IMR-90 (cell line): Measurements from ENCODE around the gene AJM1. TPM values are rescaled to one million over a fixed set of nuclear protein-coding genes. Genes with fewer than 3 reads are reported as not detected.

ENCODE experiments used
- ATAC-seq: fragments of 200-7000 bp; cut with Tn5 transposase; 2 replicates; pipeline ENCODE4 v1.9.1; 2020; ENCODE audit warnings: low read depth, mild to moderate bottlenecking, moderate library complexity
- BruUV-seq: library from RNA; stranded (reverse); fragments of 400-500 nt; replicated peaks from 2 replicates; lab custom pipeline; 2021; lab: Mats Ljungman, UMichigan
- CTCF ChIA-PET: fragments of 300-600 bp; formaldehyde crosslinking; extraction: SDS; loops from one replicate; lab custom pipeline; 2021; ENCODE audit warnings: antibody characterized with exemption; lab: Yijun Ruan, JAX
- POLR2A ChIA-PET: fragments of 300-600 bp; sonication (Branson Sonifier 250); formaldehyde crosslinking; loops from one replicate; lab custom pipeline; 2022; ENCODE audit warnings: antibody characterized with exemption; ENCODE audit not compliant: unreplicated experiment; lab: Charles Lee
- DNase-seq: peaks from one replicate; pipeline ENCODE4 v3.0.0; 2013
- H2AFZ ChIP-seq: replicated peaks from 2 replicates; pipeline ENCODE3; 2013; ENCODE audit warnings: low read length, mild to moderate bottlenecking; ENCODE audit not compliant: poor library complexity
- H2AK5ac ChIP-seq: 2 replicates; pipeline ENCODE4 v1.6.1; 2013; ENCODE audit warnings: low read depth, low read length, inconsistent platforms
- H2AK9ac ChIP-seq: replicated peaks from 2 replicates; pipeline ENCODE3; 2013; ENCODE audit warnings: mild to moderate bottlenecking, low read depth, low read length, moderate library complexity; ENCODE audit not compliant: poor library complexity
- H2BK120ac ChIP-seq: 2 replicates; pipeline ENCODE4 v1.6.1; 2013; ENCODE audit warnings: low read depth, low read length, inconsistent platforms
- H2BK15ac ChIP-seq: 3 replicates; pipeline ENCODE4 v1.6.1; 2013; ENCODE audit warnings: low read depth, low read length, inconsistent platforms
- H2BK20ac ChIP-seq: 2 replicates; pipeline ENCODE4 v1.6.1; 2013; ENCODE audit warnings: low read depth, mild to moderate bottlenecking, inconsistent platforms, low read length, moderate library complexity
- H2BK5ac ChIP-seq: 2 replicates; pipeline ENCODE4 v1.6.1; 2013; ENCODE audit warnings: mild to moderate bottlenecking, low read depth, low read length, inconsistent platforms; ENCODE audit not compliant: poor library complexity, severe bottlenecking
- H3K14ac ChIP-seq: replicated peaks from 2 replicates; pipeline ENCODE4 v1.6.1; 2013; ENCODE audit warnings: low read depth, low read length, inconsistent platforms
- H3K18ac ChIP-seq: 2 replicates; pipeline ENCODE4 v1.6.1; 2013; ENCODE audit warnings: low read depth, low read length, control low read depth
- H3K23ac ChIP-seq: 2 replicates; pipeline ENCODE4 v1.6.1; 2013; ENCODE audit warnings: low read depth, low read length, inconsistent platforms
- H3K27ac ChIP-seq: 2 replicates; pipeline ENCODE4 v1.5.1; 2013; ENCODE audit warnings: mild to moderate bottlenecking, control low read depth, low read length; ENCODE audit not compliant: insufficient read depth
- H3K27me3 ChIP-seq: 2 replicates; pipeline ENCODE4 v1.6.1; 2013; ENCODE audit warnings: low read length; ENCODE audit not compliant: control insufficient read depth, insufficient read depth
- H3K36me3 ChIP-seq: 2 replicates; pipeline ENCODE4 v1.6.1; 2013; ENCODE audit warnings: low read length, mixed read lengths; ENCODE audit not compliant: control insufficient read depth, insufficient read depth
- H3K4ac ChIP-seq: 2 replicates; pipeline ENCODE4 v1.6.1; 2013; ENCODE audit warnings: low read depth, low read length, inconsistent platforms
- H3K4me1 ChIP-seq: 2 replicates; pipeline ENCODE4 v1.6.1; 2013; ENCODE audit warnings: low read length, mixed read lengths; ENCODE audit not compliant: control insufficient read depth, insufficient read depth
- H3K4me2 ChIP-seq: 2 replicates; pipeline ENCODE4 v1.6.1; 2013; ENCODE audit warnings: low read depth, mild to moderate bottlenecking, control low read depth, low read length, moderate library complexity
- H3K4me3 ChIP-seq: 2 replicates; pipeline ENCODE4 v1.5.1; 2013; ENCODE audit warnings: low read depth, mild to moderate bottlenecking, control low read depth, low read length, moderate library complexity; ENCODE audit not compliant: insufficient read depth
- H3K56ac ChIP-seq: 2 replicates; pipeline ENCODE4 v1.6.1; 2013; ENCODE audit warnings: low read length, inconsistent platforms; ENCODE audit not compliant: insufficient read depth; ENCODE audit errors: extremely low read depth
- H3K79me1 ChIP-seq, 2 experiments: 2 replicates each; pipeline ENCODE4 v1.6.1; 2013; ENCODE audit warnings: low read length in 2 of 2, inconsistent platforms in 1 of 2, low read depth in 1 of 2
- H3K9ac ChIP-seq: 2 replicates; pipeline ENCODE4 v1.6.1; 2013; ENCODE audit warnings: low read depth, low read length, control low read depth
- H3K9me1 ChIP-seq: 2 replicates; pipeline ENCODE4 v1.6.1; 2013; ENCODE audit warnings: low read length, inconsistent platforms; ENCODE audit not compliant: insufficient read depth
- H3K9me3 ChIP-seq: 2 replicates; pipeline ENCODE4 v1.6.1; 2013; ENCODE audit warnings: low read length; ENCODE audit not compliant: control insufficient read depth, insufficient read depth
- H4K20me1 ChIP-seq: 2 replicates; pipeline ENCODE4 v1.6.1; 2013; ENCODE audit warnings: low read length, inconsistent platforms; ENCODE audit not compliant: insufficient read depth
- H4K5ac ChIP-seq: 2 replicates; pipeline ENCODE4 v1.6.1; 2013; ENCODE audit warnings: mild to moderate bottlenecking, low read depth, low read length, control low read depth
- H4K8ac ChIP-seq, 2 experiments: 2 replicates each; pipeline ENCODE4 v1.6.1; 2013; ENCODE audit warnings: low read depth in 2 of 2, low read length in 2 of 2, control low read depth in 1 of 2, inconsistent platforms in 1 of 2
- H4K91ac ChIP-seq: 2 replicates; pipeline ENCODE4 v1.6.1; 2013; ENCODE audit warnings: low read depth, low read length, inconsistent platforms; ENCODE audit not compliant: insufficient read depth
- BHLHE40 ChIP-seq: fragments of 150-350 bp; IDR thresholded peaks from 2 replicates; pipeline ENCODE4 v1.6.1; 2016; ENCODE audit warnings: mild to moderate bottlenecking, low read depth, low read length
- CEBPB ChIP-seq: IDR thresholded peaks from 2 replicates; pipeline ENCODE4 v1.6.1; 2012; ENCODE audit warnings: low read depth, low read length, improper control_type of control experiment
- CHD1 ChIP-seq: IDR thresholded peaks from 2 replicates; pipeline ENCODE4 v1.6.1; 2012; ENCODE audit warnings: low read depth, low read length, improper control_type of control experiment
- ELK1 ChIP-seq: fragments of 150-350 bp; IDR thresholded peaks from 2 replicates; pipeline ENCODE4 v1.6.1; 2016; ENCODE audit warnings: low read depth, mild to moderate bottlenecking, low read length, moderate library complexity, borderline replicate concordance
- FOS ChIP-seq: fragments of 150-350 bp; IDR thresholded peaks from 2 replicates; pipeline ENCODE4 v1.6.1; 2016; ENCODE audit warnings: low read depth, low read length
- MAFK ChIP-seq: IDR thresholded peaks from 2 replicates; pipeline ENCODE4 v1.6.1; 2012; ENCODE audit warnings: low read depth, low read length, improper control_type of control experiment
- MAZ ChIP-seq: IDR thresholded peaks from 2 replicates; pipeline ENCODE4 v1.6.1; 2012; ENCODE audit warnings: low read depth, mild to moderate bottlenecking, low read length, improper control_type of control experiment, moderate library complexity, borderline replicate concordance
- MXI1 ChIP-seq: IDR thresholded peaks from 2 replicates; pipeline ENCODE4 v1.6.1; 2012; ENCODE audit warnings: low read depth, mild to moderate bottlenecking, low read length, moderate library complexity, borderline replicate concordance
- NFE2L2 ChIP-seq: fragments of 150-350 bp; IDR thresholded peaks from 2 replicates; pipeline ENCODE4 v1.6.1; 2016; ENCODE audit warnings: low read depth, mild to moderate bottlenecking, low read length
- POLR2A ChIP-seq: IDR thresholded peaks from 2 replicates; pipeline ENCODE4 v1.6.1; 2012; ENCODE audit warnings: mild to moderate bottlenecking, low read depth, low read length
- RAD21 ChIP-seq: IDR thresholded peaks from 2 replicates; pipeline ENCODE4 v1.6.1; 2012; ENCODE audit warnings: low read length, improper control_type of control experiment
- RCOR1 ChIP-seq: IDR thresholded peaks from 2 replicates; pipeline ENCODE4 v1.6.1; 2012; ENCODE audit warnings: mild to moderate bottlenecking, low read length, improper control_type of control experiment; ENCODE audit not compliant: insufficient replicate concordance
- RFX5 ChIP-seq: IDR thresholded peaks from 2 replicates; pipeline ENCODE4 v1.8.0; 2012; ENCODE audit warnings: low read depth, mild to moderate bottlenecking, low read length, moderate library complexity
- SMC3 ChIP-seq: fragments of 150-350 bp; IDR thresholded peaks from 2 replicates; pipeline ENCODE4 v1.6.1; 2016; ENCODE audit warnings: low read depth, mild to moderate bottlenecking, antibody characterized with exemption, low read length, moderate library complexity
- WGBS, 2 experiments: methylation state at CpG; one replicate each; pipeline versions ENCODE4 v1.1.5 to v1.1.7; 2013; ENCODE audit warnings: missing lambda C conversion rate in 2 of 2; ENCODE audit not compliant: insufficient read length in 1 of 2; ENCODE audit errors: extremely low coverage in 2 of 2; 5-methylcytosine and 5-hydroxymethylcytosine counted together
- dilution Hi-C: fragments of 300-500 bp; cut with HindIII; formaldehyde crosslinking; loops from one replicate; pipeline ENCODE4 v1.14.3; 2018; ENCODE audit warnings: low sequenced_read_pairs; ENCODE audit not compliant: unreplicated experiment
- in situ Hi-C: fragments of 300-500 bp; cut with MboI; formaldehyde crosslinking; loops from 3 replicates; pipeline ENCODE4 v1.14.3; 2019; ENCODE audit warnings: low sequenced_read_pairs, inconsistent platforms, mixed read lengths
- intact Hi-C: fragments of 100-400 bp; cut with micrococcal nuclease; formaldehyde crosslinking; loops from 2 replicates; pipeline ENCODE4 v1.10.0; 2022
- polyA plus RNA-seq, 3 experiments: library from polyadenylated mRNA; depleted of rRNA; stranded (reverse); fragments of >200 nt; gene quantifications; 2 replicates each; pipeline ENCODE4 v1.2.3, GENCODE V29; 2012; ENCODE audit warnings: low replicate concordance in 1 of 3
- total RNA-seq: library from RNA; depleted of rRNA; stranded (reverse); fragments of >200 nt; gene quantifications from 2 replicates; pipeline ENCODE4 v1.2.3, GENCODE V29; 2012
- TF ChIP-seq, protein P1 (sequence below): conservative IDR thresholded peaks from 2 replicates; pipeline ENCODE4 v1.5.1; 2012; ENCODE audit warnings: mild to moderate bottlenecking, low read depth, low read length, improper control_type of control experiment
- TF ChIP-seq, protein P2 (sequence below): fragments of 150-350 bp; IDR thresholded peaks from 2 replicates; pipeline ENCODE4 v1.6.1; 2017; ENCODE audit warnings: mild to moderate bottlenecking, antibody characterized with exemption, low read length, low read depth

The AJM1 gene
- total and polyA plus RNA-seq, 2 of the 4 experiments (the other 2 are of a cell fraction) = 0.18 to 1.5 TPM

GRCh38 chr9:136865768-136866103, 23.5 kb downstream of the AJM1 start:
- TF ChIP-seq, protein P1, sequence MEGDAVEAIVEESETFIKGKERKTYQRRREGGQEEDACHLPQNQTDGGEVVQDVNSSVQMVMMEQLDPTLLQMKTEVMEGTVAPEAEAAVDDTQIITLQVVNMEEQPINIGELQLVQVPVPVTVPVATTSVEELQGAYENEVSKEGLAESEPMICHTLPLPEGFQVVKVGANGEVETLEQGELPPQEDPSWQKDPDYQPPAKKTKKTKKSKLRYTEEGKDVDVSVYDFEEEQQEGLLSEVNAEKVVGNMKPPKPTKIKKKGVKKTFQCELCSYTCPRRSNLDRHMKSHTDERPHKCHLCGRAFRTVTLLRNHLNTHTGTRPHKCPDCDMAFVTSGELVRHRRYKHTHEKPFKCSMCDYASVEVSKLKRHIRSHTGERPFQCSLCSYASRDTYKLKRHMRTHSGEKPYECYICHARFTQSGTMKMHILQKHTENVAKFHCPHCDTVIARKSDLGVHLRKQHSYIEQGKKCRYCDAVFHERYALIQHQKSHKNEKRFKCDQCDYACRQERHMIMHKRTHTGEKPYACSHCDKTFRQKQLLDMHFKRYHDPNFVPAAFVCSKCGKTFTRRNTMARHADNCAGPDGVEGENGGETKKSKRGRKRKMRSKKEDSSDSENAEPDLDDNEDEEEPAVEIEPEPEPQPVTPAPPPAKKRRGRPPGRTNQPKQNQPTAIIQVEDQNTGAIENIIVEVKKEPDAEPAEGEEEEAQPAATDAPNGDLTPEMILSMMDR = no peak
- no peak for TF ChIP-seq RFX5
- TF ChIP-seq CEBPB = no peak
- no peak for TF ChIP-seq MXI1
- no peak; the same call in 1 of the 2 replicates for TF ChIP-seq POLR2A
- TF ChIP-seq CHD1 = no peak
- TF ChIP-seq, protein P2, sequence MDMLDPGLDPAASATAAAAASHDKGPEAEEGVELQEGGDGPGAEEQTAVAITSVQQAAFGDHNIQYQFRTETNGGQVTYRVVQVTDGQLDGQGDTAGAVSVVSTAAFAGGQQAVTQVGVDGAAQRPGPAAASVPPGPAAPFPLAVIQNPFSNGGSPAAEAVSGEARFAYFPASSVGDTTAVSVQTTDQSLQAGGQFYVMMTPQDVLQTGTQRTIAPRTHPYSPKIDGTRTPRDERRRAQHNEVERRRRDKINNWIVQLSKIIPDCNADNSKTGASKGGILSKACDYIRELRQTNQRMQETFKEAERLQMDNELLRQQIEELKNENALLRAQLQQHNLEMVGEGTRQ = no peak
- TF ChIP-seq NFE2L2 = no peak
- TF ChIP-seq ELK1 = no peak
- no peak for TF ChIP-seq RCOR1
- no peak for TF ChIP-seq SMC3
- no peak for TF ChIP-seq BHLHE40
- no peak for TF ChIP-seq MAZ
- TF ChIP-seq RAD21 = no peak
- no peak for TF ChIP-seq MAFK
- no peak for TF ChIP-seq FOS
- dilution Hi-C loops (no loop called here), intact Hi-C loops (no loop called here), in situ Hi-C loops (no loop called here)
- Histone ChIP-seq H3K4me3 (peak overlapping the region; percentile 71), H3K18ac (no peak overlapping the region), H3K4me1 (peaks cover 3% of the 10 kb centered on the region), H3K9me3 (peaks cover 2% of the 10 kb centered on the region; the same call in 1 of the 2 replicates), H3K9ac (peak overlapping the region; percentile 68), H3K4ac (peak overlapping the region; percentile 98), H3K36me3 (peaks cover 33% of the 10 kb centered on the region), H2AK9ac (peak overlapping the region; percentile 95), H2AFZ (peak overlapping the region; percentile 96), H3K9me1 (peaks cover 5% of the 10 kb centered on the region), H4K5ac (no peak overlapping the region), H3K14ac (no peak overlapping the region), H3K23ac (no peak overlapping the region), H4K91ac (no peak overlapping the region; the same call in 1 of the 2 replicates), H4K8ac (no peak overlapping the region; a peak in 3 of 4 replicates), H3K79me1 (peaks cover 16 to 45% of the 10 kb centered on the region in 2 experiments), H2AK5ac (peak overlapping the region; percentile 43), H3K27ac (peak overlapping the region; percentile 76), H2BK15ac (no peak overlapping the region), H3K27me3 (no peaks in the 10 kb centered on the region), H4K20me1 (peaks cover 13% of the 10 kb centered on the region), H3K4me2 (peak overlapping the region; percentile 92), H2BK120ac (0 out of 2 replicates have a peak overlapping the region, but pooled peaks have one; percentile 21), H2BK5ac (peak overlapping the region; percentile 49), H2BK20ac (no peak overlapping the region), H3K56ac (no peak overlapping the region)
- 0% methylated on average over 5 of the region's 20 CpGs; no CpG with 5 or more reads in 1 of the 2 experiments for WGBS, 2 experiments
- ChIA-PET POLR2A (no interaction called here), CTCF (no interaction called here)
- BruUV-seq = no TSS peak
- ATAC-seq = peak; percentile 34
- DNase-seq = no peak
